ENCODE data around the gene EMILIN2. TPM values are rescaled to one million over a fixed set of nuclear protein-coding genes. Genes with fewer than 3 reads are reported as not detected.
A peak's percentile ranks its signal among the peaks of the same experiment; 100 is the strongest.

EMILIN2 gene
- total and polyA plus RNA-seq, 2 donors from 2014 or later, result 4.3 to 24.0 TPM

- intact Hi-C loops (cut with DNase I), result no loop called here
- Histone ChIP-seq H3K4me1 (ENCODE audit: control insufficient read depth in 2 of 3, insufficient read depth in 2 of 3, low read depth in 1 of 3, low read length in 3 of 3) (peaks cover 0 to 5% (median 2%) of the 10 kb centered on the region in 3 donors), H3K9me3 (ENCODE audit: control insufficient read depth in 2 of 3, insufficient read depth in 1 of 3, low read length in 3 of 3) (no peaks in the 10 kb centered on the region), H3K27ac (ENCODE audit: low read depth in 2 of 2, low read length in 2 of 2) (no peak overlapping the region), H3K4me3 (ENCODE audit: low read length in 3 of 3) (no peak overlapping the region), H3K27me3 (ENCODE audit: control insufficient read depth, insufficient read depth, low read length) (no peaks in the 10 kb centered on the region), H3K9ac (ENCODE audit: low read length in 3 of 3) (no peak overlapping the region), H3K36me3 (ENCODE audit: control insufficient read depth in 2 of 3, insufficient read depth in 3 of 3, low read length in 3 of 3) (no peaks in the 10 kb centered on the region)
- no peak for TF ChIP-seq CTCF (IDR thresholded peaks at IDR 0.05; ENCODE audit: borderline replicate concordance, extremely low read depth, insufficient read depth)
- DNase-seq (peak; percentile 77 to 92 (median 83)), FAIRE-seq (peak; percentile 3)
Observed at GRCh38 chr18:2881088-2881839, 34.5 kb downstream of the EMILIN2 start.

GRCh38 chr18:2881840-2882195 lies 35.0 kb downstream of the EMILIN2 start:
- peaks cover 0 to 3% (median 0%) of the 10 kb centered on the region in 3 donors for H3K9me3 ChIP-seq (ENCODE audit: control insufficient read depth in 2 of 3, insufficient read depth in 1 of 3, low read length in 3 of 3)

GRCh38 chr18:2882201-2882600 lies 35.4 kb downstream of the EMILIN2 start:
- DNase-seq (peak in 1 of 5 donors; percentile 22), FAIRE-seq (no peak)
- intact Hi-C loops (cut with DNase I), result no loop called here
- Histone ChIP-seq H3K36me3 (ENCODE audit: control insufficient read depth in 2 of 3, insufficient read depth in 3 of 3, low read length in 3 of 3) (no peaks in the 10 kb centered on the region), H3K9me3 (ENCODE audit: control insufficient read depth in 2 of 3, insufficient read depth in 1 of 3, low read length in 3 of 3) (peaks cover 0 to 3% (median 0%) of the 10 kb centered on the region in 3 donors), H3K4me1 (ENCODE audit: control insufficient read depth in 2 of 3, insufficient read depth in 2 of 3, low read depth in 1 of 3, low read length in 3 of 3) (peaks cover 0 to 5% (median 2%) of the 10 kb centered on the region in 3 donors), H3K4me3 (ENCODE audit: low read length in 3 of 3) (no peak overlapping the region), H3K9ac (ENCODE audit: low read length in 3 of 3) (no peak overlapping the region), H3K27ac (ENCODE audit: low read depth in 2 of 2, low read length in 2 of 2) (no peak overlapping the region), H3K27me3 (ENCODE audit: control insufficient read depth, insufficient read depth, low read length) (no peaks in the 10 kb centered on the region)
- no peak for TF ChIP-seq CTCF (IDR thresholded peaks at IDR 0.05; ENCODE audit: borderline replicate concordance, extremely low read depth, insufficient read depth)

More at GRCh38 chr18:2881840-2882195, 35.0 kb downstream of the EMILIN2 start:
- no peak overlapping the region for H3K27ac ChIP-seq (ENCODE audit: low read depth in 2 of 2, low read length in 2 of 2)
- TF ChIP-seq CTCF (IDR thresholded peaks at IDR 0.05; ENCODE audit: borderline replicate concordance, extremely low read depth, insufficient read depth), result no peak
- no peaks in the 10 kb centered on the region for H3K36me3 ChIP-seq (ENCODE audit: control insufficient read depth in 2 of 3, insufficient read depth in 3 of 3, low read length in 3 of 3)
- H3K4me3 ChIP-seq (ENCODE audit: low read length in 3 of 3), result no peak overlapping the region
- intact Hi-C loops (cut with DNase I), result no loop called here
- DNase-seq (peak in 1 of 5 donors; percentile 37), FAIRE-seq (no peak)
- no peaks in the 10 kb centered on the region for H3K27me3 ChIP-seq (ENCODE audit: control insufficient read depth, insufficient read depth, low read length)
- peaks cover 0 to 5% (median 2%) of the 10 kb centered on the region in 3 donors for H3K4me1 ChIP-seq (ENCODE audit: control insufficient read depth in 2 of 3, insufficient read depth in 2 of 3, low read depth in 1 of 3, low read length in 3 of 3)
- H3K9ac ChIP-seq (ENCODE audit: low read length in 3 of 3), result no peak overlapping the region
